ENCODE measurements around the gene YIPF7.

YIPF7 gene

GRCh38 chr4:44632733-44633132, 18.7 kb downstream of the YIPF7 start:
- ChIA-PET CTCF (interaction anchor here (1.0 to 1.5 kb wide), 4 partner anchors 9 to 1640 kb away, joined by 3 to 4 read pairs (median 3); no protein-coding TSS in a partner anchor), POLR2A (no interaction called here)
- no peak overlapping the region for H3K4me3 ChIP-seq (ENCODE audit: low read depth, low read length)
- DNase-seq (ENCODE audit: low read depth, low spot score), result no peak
- TF ChIP-seq CTCF (IDR thresholded peaks at IDR 0.05; ENCODE audit: insufficient read depth, low read length, missing control alignments), result no peak

GRCh38 chr4:44632089-44632488, 19.3 kb downstream of the YIPF7 start:
- H3K4me3 ChIP-seq (ENCODE audit: low read depth, low read length), result no peak overlapping the region
- POLR2A ChIA-PET, result no interaction called here
- CTCF ChIA-PET, result interaction anchor here (1.2 to 1.6 kb wide), 4 partner anchors 9 to 1637 kb away, joined by 3 to 5 read pairs (median 4); no protein-coding TSS in a partner anchor
- no peak for TF ChIP-seq CTCF (IDR thresholded peaks at IDR 0.05; ENCODE audit: insufficient read depth, low read length, missing control alignments)
- DNase-seq (ENCODE audit: low read depth, low spot score), result no peak

- DNase-seq (ENCODE audit: low read depth, low spot score), result no peak
- H3K4me3 ChIP-seq (ENCODE audit: low read depth, low read length), result no peak overlapping the region
- TF ChIP-seq CTCF (IDR thresholded peaks at IDR 0.05; ENCODE audit: insufficient read depth, low read length, missing control alignments), result peak; percentile 51
- ChIA-PET CTCF (interaction anchor here (0.8 to 2.0 kb wide), 6 partner anchors 1497 to 1636 kb away, joined by 3 to 12 read pairs (median 4); no protein-coding TSS in a partner anchor), POLR2A (no interaction called here)
These were observed 22.1 kb downstream of the YIPF7 start for GRCh38 chr4:44629280-44629866.

- no peak for TF ChIP-seq CTCF (IDR thresholded peaks at IDR 0.05; ENCODE audit: insufficient read depth, low read length, missing control alignments)
- no peak for DNase-seq (ENCODE audit: low read depth, low spot score)
- CTCF ChIA-PET, result interaction anchor here (1.7 kb wide), 1 partner anchor 9 kb away, joined by 3 read pairs; no protein-coding TSS in a partner anchor
- POLR2A ChIA-PET, result no interaction called here
- no peak overlapping the region for H3K4me3 ChIP-seq (ENCODE audit: low read depth, low read length)
These were observed 27.7 kb downstream of the YIPF7 start for GRCh38 chr4:44623676-44624075.

- CTCF ChIA-PET, result no interaction called here
- DNase-seq (ENCODE audit: low read depth, low spot score), result no peak
- H3K4me3 ChIP-seq (ENCODE audit: low read depth, low read length), result no peak overlapping the region
- POLR2A ChIA-PET, result no interaction called here
- TF ChIP-seq CTCF (IDR thresholded peaks at IDR 0.05; ENCODE audit: insufficient read depth, low read length, missing control alignments), result no peak
These were observed 34.8 kb downstream of the YIPF7 start for GRCh38 chr4:44616621-44617020.

- POLR2A ChIA-PET, result no interaction called here
- no peak for TF ChIP-seq CTCF (IDR thresholded peaks at IDR 0.05; ENCODE audit: insufficient read depth, low read length, missing control alignments)
- DNase-seq (ENCODE audit: low read depth, low spot score), result no peak
- H3K4me3 ChIP-seq (ENCODE audit: low read depth, low read length), result no peak overlapping the region
- CTCF ChIA-PET, result no interaction called here
These were observed 68.0 kb downstream of the YIPF7 start for GRCh38 chr4:44583393-44583792.

Data from AG04449 (cell line).